Skin of body (tissue), 2 donors: ENCODE data around the gene ARRDC1. TPM values are rescaled to one million over a fixed set of nuclear protein-coding genes. Genes with fewer than 3 reads are reported as not detected.
A peak's percentile ranks its signal among the peaks of the same experiment; 100 is the strongest.
"Not testable (repeated sequence)": the region's sequence is repeated elsewhere in the genome, so short reads cannot be mapped to it uniquely, and the experiment has no call there.

Experiments used
- DNase-seq: peaks from one replicate; lab custom pipeline; 2025; lab: John Stamatoyannopoulos, UW
- total RNA-seq: library from RNA; depleted of rRNA; stranded (reverse); fragments of >200 nt; gene quantifications from one replicate; pipeline ENCODE4 v1.2.3, GENCODE V29; 2014

The ARRDC1 gene
- total RNA-seq, 1 donor from 2014 or later, result 21.9 TPM

- DNase-seq, result no peak
These were observed 7.8 kb downstream of the ARRDC1 start for GRCh38 chr9:137613259-137613658.

DNA sequence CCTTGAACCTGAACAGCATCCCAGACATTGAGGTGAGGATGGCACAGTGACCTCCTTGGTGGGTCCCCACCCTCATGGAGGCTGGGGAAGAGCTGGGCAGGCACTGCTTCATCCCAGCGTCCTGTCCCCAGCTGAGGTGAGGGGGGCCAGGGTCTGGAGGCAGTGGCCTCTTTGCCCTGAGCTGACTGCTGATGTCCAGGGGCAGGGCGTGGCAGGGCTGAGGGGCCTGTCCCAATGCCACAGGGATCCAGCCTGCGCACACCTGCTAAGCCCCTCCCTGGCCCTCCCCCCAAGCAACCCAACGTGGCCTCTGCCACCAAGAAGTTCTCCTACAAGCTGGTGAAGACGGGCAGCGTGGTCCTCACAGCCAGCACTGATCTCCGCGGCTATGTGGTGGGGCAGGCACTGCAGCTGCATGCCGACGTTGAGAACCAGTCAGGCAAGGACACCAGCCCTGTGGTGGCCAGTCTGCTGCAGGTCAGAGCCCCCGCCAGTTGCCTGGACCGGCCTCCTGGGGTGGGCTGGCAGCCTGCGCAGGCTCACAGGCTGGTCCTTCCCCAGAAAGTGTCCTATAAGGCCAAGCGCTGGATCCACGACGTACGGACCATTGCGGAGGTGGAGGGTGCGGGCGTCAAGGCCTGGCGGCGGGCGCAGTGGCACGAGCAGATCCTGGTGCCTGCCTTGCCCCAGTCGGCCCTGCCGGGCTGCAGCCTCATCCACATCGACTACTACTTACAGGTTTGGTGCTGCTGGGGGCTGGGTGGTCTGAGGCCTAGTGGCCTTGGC is 8.4 kb downstream of the ARRDC1 start:
- no peak for DNase-seq

- DNase-seq, result no peak
These were observed 9.3 kb downstream of the ARRDC1 start for GRCh38 chr9:137614631-137615386.

GRCh38 chr9:137615387-137615871 is 9.9 kb downstream of the ARRDC1 start:
- DNase-seq, result no peak

GRCh38 chr9:137618105-137619067 is 12.9 kb downstream of the ARRDC1 start, which contains the start of gene EHMT1:
Gene EHMT1 (plus strand): TSS chr9:137619005. CDS start chr9:137619029, 24 bp downstream.
- peak; percentile 72 for DNase-seq

DNA sequence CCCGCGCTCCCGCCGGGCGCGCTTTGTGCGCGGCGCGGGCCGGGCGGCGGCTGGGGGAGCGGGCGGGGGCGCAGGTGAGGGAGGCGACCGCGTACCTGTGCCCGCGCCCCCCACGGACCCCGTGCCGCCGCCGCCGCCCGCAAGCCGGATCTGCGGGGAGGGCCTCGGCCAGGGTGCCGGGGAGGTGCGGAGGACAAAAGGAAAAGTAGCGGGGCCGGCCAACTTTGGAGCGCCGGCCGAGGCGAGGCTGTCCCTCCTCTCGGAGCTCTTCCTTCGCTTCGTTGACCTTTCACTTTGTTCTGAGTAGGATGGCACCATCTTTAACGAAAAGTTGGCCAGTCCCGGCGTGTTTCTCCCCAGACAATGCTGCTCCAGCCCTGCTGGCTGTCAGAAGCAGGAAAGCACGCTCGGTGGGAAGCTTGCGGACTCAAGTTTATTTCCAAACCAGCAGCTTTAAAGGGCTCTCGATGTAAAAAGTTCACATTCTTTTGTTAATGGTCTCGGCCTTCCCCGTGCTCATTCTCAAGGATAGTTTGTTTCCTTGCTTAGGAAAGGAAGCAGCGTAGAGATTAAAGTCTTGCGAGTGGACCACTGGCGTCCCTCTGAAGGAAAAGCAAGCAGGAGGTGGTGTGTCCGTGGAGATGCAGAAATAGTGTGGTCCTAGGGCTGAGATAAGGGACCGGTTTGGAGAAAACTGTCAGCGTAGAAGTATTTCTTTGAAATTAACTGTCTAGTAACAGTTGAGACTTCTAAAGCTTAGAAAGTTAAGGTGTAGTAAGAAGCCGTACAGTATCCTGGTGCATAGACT is 14.0 kb downstream of the ARRDC1 start:
- peak; percentile 24 for DNase-seq

DNA sequence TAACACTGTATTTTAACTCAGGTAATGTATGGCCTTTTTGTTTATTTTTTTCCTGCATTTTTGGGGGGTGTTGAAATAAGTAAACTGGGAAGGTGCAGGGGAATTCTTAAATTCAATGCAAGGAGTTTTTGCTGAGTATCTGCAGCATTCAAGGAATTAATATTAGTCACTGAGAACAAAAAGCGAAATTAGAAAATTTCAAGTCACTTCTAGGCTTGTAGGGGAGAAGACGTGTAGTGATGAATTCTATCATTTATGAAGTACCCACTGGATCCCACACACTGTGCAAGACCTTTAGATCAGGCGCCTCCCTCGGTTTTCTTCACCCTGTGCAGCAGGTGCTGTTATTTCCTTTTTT is 14.5 kb downstream of the ARRDC1 start:
- no peak for DNase-seq

- DNase-seq, result no peak
These were observed 15.1 kb downstream of the ARRDC1 start for GRCh38 chr9:137620581-137620980.

DNA sequence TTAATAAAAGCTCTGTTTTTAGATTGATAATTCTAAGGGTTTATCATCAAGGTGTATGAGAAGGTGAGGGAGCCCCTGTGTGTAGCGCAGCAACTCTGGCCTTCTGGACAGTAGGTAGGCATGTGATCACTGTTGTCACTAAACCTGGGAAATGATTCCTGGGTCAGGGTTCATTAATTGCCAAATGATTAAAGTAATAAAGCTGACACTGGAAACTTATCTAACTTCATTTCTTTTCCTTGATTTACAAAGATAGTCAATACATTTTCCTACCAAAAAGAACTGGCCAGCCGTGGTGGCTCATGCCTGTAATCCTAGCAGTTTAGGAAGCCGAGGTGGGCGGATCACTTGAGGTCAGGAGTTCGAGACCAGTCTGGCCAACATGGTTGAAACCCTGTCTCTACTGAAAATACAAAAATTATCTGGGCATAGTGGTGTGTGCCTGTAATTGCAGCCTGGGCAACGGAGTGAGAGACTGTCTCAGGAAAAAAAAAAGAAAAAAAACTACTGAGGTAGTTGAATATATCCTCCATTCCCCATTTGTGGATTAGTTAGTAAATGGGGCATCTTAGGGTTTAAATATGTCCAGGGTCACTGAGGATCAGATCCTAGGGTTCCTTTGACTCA is 15.8 kb downstream of the ARRDC1 start:
- DNase-seq, result no peak

DNA sequence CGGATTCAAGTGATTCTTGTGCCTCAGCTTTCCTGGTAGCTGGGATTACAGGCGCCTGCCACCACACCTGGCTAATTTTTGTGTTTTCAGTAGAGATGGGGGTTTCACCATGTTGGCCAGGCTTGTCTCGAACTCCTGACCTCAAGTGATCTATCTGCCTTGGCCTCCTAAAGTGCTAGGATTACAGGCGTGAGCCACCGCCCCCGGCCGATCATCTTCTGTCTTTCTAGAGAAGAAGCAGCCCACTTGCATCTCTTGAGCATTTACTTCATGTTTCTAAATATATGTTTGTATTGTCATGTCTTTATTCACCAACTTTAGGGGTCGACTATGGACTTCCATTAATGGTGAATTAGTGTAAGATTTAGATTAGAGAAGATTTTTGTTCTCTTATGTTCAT is 16.7 kb downstream of the ARRDC1 start:
- DNase-seq, result not testable (repeated sequence)

GRCh38 chr9:137626464-137626863 is 21.0 kb downstream of the ARRDC1 start:
- DNase-seq, result no peak

- DNase-seq, result not testable (repeated sequence)
These were observed 21.9 kb downstream of the ARRDC1 start for GRCh38 chr9:137627406-137627805.

- DNase-seq, result no peak
These were observed 24.6 kb downstream of the ARRDC1 start for GRCh38 chr9:137630126-137630525.

- DNase-seq, result no peak
These were observed 25.2 kb downstream of the ARRDC1 start for GRCh38 chr9:137630679-137631078.

DNA sequence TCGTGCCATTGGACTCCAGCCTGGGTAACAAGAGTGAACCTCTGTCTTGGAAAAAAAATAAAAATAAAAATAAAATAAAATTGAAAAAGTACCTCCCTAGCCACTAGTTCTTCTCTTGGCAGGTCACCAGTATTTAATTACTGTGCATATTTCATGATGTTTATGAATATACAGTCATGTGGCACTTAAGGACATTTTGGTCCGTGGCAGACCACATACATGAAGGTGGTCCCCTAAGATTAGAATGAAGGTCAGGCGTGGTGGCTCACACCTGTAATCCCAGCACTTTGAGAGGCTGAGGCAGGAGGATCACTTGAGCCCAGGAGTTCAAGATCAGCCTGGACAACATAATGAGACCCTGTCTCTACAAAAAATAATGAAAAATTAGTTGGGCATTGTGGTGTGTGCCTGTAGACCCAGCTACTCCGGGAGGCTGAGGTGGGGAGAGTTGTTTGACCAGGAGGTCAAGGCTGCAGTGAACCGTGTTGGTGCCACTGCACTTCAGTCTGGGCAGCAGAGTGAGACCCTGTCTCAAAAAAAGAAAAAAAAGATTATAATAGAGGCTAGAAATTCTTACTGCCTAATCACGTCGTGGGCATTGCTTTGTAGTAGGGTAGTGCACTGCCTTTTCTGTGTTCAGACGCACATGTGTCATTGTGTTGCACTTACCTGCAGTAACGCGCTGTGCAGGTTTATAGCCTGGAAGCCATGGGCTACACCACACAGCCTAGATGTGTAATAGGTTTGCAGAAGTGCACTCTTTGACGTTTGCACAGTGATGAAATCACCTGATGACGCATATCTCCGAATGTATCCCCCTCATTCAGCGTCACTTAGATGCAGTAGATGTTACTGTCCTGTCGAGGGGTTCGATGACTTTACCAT is 26.1 kb downstream of the ARRDC1 start:
- no peak for DNase-seq

- DNase-seq, result no peak
These were observed 27.0 kb downstream of the ARRDC1 start for GRCh38 chr9:137632230-137633161.

DNA sequence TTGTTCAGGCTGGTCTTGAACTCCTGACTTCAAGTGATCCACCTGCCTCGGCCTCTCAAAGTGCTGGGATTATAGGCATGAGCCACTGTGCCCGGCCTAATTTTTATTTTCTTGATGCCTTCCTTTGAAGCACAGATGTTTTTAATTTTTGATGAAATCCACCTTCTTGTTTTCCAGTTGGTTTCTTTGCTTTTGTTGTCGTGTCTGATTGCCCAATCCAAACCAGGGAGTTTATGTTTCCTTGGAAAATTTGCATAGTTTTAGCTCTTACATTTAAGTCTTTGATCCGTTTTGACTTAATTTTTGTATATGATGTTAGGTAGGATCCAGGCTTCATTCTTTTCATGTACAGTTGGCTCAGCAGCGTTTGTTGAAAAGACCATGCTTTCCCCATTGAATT is 28.5 kb downstream of the ARRDC1 start:
- DNase-seq, result no peak

DNA sequence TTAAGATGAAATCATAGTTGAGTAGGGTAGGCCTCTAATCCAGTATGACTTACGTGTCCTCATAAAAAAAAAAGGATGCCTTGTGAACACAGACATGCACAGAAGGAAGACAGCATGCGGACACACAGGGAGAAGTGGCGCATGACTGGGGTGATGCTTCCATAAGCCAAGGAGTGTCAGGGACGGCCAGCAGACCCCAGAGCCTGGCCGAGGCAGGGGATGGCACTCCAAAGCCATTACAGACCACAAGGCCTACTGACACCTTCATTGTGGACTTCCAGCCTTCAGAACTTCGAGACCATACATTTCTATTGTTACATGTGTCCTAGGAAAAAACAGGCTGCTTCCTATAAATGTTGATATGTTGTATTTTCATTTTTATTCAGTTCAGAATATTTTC is 33.2 kb downstream of the ARRDC1 start:
- DNase-seq, result no peak
